Hematopoietic multipotent progenitor cell treated with erythropoietin and hydrocortisone succinate and interleukin-3 and kit ligand, for 15 days (in vitro differentiated cells): ENCODE data around the gene TRIM24.

Experiments used
- DNase-seq: peaks from one replicate; pipeline ENCODE4 v3.0.0-alpha.2; 2015; ENCODE audit warnings: low spot score

The TRIM24 gene

DNA sequence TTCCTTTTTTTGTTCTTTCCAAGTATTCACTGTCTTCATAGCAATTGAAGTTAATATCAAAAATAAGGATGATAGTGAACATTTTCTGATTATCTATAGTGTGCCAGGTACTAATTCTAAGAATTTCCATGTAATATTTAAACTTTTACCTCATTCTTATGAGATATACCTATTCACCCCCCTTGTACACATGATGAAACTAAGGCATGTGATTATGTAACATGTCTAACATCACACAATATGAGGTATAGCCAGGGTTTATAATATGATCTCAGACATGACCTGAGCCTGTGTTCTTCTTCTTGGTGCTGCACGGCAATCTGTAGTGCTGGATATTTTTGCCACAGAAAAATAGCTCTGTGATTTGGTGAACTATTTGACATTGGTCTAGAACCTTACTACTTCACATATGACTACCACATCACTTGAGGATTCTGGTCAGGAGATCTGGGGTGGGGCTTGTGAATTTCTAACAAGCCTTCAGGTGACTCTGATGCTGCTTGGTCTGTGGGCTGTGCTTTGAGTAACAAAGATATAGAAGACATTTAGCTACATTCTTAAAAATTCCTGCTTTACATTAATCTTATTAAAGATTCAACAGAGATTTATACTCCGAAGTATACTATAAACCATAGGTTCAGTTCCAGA is 79.1 kb downstream of the TRIM24 start:
- no peak for DNase-seq

DNA sequence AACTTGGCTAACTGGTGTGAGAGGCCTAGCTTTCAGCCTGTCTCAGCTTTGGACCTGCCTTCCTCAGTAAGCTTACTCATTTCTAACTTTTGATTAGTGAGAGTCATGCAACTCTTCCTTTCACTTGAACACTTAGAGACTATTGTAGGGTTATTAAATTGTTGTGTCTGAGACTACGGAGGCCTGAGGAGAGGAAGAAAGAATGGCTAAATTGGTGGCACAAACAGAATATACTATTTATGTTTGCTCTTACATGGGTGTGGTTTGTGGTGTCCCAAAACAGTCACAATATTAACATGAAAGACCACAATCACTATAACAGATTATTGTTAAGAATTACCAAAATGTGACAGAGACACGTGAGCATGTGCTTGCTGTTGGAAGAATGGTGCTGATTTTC is 82.1 kb downstream of the TRIM24 start:
- no peak for DNase-seq

DNA sequence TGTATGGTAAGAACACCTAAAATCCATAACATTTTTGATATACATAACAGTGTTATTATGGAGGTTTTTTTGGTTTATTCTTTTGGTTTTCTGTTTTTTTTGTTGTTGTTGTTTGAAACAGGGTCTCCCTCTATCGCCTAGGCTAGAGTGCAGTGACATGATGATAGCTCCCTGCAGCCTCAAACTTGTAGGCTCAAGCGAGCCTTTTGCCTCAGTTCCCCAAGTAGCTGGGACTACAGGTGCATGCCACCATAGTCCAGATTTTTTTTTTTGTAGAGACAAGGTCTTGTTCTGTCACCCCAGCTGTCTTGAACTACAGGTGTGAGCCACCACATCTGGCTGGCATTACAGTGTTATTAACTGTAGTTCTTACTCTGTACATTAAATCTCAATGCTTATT is 83.7 kb downstream of the TRIM24 start:
- DNase-seq: no peak

DNA sequence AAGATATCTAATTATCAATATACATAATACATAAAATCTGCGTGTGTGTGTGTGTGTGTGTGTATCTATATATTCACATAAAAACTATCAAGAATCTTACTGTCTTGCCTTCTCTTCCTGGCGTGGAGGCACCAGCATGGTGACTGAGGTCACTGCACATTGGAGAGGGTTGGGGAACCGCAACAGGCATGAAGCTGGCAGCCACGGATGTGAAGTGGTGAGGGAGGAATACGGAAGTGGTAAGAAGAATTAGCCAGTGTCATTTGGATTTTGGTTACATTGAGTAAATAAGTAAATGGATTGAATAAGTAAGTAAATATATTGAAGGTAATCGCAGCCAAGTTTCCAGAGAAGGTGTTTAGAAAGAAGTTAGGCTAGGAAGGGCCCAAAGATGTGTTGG is 85.1 kb downstream of the TRIM24 start:
- DNase-seq: no peak

DNA sequence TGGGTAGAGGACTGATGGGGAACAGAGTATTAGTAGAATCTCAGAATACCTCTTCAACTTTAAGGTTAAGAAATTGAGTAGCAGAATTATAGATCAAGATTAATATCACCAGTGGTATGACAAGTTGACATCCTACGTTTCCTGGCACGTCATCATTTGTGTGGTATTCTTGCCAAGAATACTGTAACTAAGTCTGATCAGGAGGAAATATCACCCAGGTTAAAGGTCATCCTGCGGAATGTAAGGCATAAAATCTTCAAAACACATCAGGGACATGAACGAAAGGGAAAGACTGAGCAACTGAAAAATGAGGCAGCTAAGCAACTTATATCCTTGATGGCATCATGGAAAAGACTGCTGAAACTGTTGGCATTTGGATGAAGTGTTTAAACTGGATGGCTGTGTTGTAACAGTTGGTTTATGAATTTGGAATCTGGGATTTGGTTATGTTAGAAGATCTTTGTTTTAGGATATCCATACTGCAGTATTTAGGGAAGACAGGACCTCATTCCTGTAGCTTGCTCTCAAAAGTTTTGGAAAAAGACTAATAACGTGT is 86.1 kb downstream of the TRIM24 start:
- DNase-seq: no peak

DNA sequence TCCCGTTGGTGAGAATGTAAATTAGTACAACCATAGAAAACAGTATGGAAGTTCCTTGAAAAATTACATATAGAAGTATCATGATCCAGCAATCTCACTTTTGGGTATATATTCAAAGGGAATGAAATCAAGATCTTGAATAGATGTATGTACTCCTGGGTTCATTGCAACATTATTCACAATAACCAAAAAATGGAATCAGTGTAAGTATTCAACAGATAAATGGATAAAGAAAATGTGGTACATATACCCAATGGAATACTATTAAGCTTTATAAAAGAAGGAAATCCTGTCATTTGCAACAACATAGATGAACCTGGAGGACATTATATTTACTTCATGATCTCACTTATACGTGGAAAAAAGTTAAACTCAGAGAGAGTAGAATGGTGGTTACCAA is 86.8 kb downstream of the TRIM24 start:
- no peak for DNase-seq

DNA sequence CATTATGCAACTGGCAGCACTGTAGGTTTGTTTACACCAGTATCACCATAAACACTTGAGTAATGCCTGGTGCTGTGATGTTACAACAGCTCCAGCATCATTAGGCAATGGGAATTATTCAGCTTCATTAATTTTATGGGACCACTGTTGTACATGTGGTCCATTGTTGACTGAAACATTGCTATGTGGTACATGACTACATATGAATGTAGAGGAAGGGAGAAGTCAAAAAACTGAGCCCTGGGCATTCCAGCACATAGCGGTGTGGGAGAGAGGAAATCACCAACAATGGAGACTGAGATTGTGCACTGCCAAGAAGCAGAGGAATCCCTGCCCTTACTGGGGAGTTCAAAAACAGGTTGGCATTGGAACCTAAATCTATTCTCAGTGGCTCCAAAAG is 89.0 kb downstream of the TRIM24 start:
- DNase-seq: no peak

DNA sequence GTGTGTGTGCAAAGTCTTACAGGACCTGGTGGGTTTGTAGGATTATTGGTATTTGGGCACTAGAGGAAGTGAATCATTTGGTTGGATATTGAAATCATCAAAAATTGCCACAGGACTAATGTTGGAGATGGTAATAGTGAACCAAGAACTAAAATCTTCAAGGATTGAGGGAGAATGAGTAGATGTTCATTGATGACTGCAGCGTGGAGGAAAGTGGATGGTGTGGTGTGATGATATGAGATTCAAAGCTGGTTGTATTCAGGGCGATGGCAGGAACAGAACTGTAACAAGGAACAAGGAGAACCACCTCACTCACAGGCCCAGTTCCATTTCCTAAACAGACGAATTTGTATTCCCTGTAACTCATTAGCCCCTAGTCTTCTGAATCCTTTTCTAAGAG is 90.3 kb downstream of the TRIM24 start:
- no peak for DNase-seq

DNA sequence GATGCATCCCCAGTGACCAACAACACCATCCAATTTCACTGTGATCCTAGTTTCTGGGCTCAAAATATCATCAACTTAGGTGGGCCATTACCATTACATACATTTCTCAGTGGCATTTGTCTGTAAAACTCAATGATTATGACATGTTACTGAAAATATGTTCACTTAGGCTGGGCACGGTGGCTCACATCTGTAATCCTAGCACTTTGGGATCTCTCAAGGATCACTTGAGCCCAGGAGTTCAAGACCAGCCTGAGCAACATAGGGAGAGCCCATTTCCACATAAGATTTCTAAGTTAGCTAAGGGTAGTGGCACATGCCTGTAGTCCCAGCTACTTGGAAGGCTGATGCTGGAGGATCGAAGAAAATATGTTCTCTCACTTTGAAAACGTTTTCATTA is 91.0 kb downstream of the TRIM24 start:
- DNase-seq: no peak

DNA sequence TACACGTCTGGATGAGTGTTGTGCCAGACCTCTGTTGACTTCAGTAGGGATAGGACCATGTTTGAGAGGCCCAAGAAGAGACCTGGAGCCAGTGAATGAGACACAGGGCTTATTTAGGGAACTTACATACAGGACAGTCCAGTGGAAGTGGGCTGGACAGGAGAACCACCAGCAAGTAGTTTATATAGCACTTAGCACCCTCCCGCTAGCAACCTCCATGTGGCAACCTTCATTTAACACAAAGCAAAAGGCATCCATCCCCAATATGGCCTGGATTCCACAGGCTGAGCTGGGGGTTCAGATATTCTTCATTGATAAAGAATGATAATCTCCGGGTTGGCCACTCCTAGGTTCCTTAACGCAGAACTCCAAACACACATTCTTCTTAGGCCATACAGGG is 93.7 kb downstream of the TRIM24 start:
- DNase-seq: no peak

DNA sequence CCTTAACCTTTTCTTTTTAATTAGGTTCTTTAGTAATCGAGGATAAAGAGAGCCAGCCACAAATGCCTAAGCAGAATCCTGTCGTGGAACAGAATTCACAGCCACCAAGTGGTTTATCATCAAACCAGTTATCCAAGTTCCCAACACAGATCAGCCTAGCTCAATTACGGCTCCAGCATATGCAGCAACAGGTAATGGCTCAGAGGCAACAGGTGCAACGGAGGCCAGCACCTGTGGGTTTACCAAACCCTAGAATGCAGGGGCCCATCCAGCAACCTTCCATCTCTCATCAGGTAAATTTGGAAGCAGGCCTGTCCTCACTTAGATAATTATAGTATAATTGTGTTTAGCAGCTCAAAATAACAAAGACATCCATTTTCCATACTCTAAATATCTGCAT is 94.6 kb downstream of the TRIM24 start:
- DNase-seq: no peak

DNA sequence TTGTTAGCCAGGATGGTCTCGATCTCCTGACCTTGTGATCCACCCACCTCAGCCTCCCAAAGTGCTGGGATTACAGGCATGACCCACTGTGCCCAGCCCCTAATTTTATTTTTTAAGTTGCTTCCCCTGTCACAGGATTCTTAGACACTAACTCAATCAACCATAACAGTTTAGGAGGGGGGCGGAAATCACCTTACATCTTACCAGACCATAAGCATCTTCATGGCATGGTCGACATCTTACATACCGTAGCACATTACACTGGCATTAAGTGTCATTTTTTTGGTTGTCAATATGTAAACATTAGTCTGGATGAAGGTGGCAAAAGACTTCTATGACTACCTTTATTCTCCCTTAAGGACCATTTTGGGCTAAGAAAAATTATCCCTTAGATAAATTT is 95.6 kb downstream of the TRIM24 start:
- DNase-seq: no peak

DNA sequence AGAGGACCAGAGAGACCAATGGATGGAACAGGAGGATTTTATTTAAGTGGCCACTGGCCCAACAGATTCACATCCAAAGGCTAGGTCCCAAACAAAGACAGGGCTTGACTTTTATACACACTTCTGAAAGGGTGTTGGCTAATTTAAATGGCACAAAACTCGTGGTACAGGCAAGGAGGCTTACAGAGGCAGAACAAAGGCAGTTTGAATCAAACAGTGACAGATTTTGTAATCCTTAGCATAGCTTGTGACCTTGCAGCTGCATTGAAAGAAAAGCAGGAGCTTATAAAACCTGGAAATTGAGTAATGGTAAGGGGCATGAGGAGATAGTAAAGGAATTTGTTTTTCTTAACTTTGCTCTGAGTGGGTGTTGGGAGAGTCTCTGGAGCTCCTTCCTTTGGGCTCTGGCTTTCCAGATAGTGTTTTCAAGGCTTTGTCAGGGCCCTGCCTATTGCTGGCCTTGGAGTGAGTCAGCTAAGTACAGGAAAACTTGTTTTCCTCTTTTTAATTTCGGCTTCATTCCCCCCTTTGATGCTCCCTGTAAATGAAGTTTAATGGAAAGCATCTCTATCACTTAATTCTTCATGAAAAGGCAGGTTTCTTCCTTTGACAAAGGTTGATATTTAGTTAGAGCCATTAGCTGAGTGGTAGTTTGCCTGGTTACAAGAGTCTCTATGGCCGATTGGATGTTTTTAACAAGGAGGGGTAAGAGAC is 96.9 kb downstream of the TRIM24 start:
- no peak for DNase-seq

DNA sequence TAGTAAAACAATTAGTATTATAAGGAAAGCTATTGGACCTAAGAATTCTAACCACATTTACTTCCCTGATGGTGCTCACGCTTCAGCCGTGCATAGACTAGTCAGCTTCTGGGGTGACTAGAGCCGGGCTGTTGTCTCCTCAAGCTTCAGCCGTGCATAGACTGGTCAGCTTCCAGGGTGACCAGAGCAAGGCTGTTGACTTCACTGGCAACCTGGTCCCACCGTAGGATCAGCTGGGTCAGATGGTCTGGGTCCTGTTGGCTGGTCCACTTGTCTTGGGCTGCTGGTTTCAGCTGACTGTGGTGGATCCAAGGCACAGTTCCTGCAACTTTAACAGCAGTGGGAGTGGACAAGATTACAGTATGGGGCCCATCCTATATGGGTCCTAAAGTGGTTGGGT is 99.4 kb downstream of the TRIM24 start:
- no peak for DNase-seq

DNA sequence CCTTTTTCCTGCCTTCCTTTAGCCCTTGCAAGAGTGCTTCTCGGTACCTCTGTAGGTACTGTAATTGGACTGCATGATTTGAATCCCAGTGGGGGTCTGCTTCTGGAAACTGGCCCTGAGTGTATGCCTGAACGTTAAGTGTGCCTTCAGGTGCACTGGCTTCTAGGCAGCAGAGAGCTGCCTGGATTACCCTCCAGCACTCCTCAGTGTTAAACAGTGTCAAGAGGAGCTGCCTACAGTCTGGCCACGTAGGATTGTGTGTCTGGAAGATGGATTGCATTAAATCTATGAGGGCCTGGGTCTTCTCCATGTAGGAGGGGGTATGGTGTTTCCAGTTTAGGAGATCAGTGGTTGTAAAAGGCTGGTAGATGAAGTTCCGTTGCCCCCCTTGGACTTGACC is 103.7 kb downstream of the TRIM24 start:
- DNase-seq: no peak

DNA sequence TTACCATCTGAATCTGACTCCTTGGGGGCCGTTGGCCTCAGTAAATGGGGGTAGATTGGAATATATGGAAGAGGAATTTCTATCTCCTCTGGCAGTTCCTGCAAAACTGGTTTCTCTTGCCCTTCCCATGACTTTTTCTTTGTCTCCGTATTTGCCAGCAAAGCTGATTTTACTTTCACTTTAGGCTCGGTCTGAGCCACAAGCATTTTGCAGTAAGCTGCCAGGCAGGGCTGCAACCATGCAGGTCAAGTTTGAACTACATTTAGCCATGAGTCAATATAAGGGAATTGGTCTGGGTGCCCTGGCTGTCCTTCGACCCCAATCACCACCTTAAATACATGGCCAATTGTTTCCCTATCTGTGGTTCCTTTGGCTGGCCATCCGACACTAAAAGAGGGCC is 104.3 kb downstream of the TRIM24 start:
- DNase-seq: no peak

DNA sequence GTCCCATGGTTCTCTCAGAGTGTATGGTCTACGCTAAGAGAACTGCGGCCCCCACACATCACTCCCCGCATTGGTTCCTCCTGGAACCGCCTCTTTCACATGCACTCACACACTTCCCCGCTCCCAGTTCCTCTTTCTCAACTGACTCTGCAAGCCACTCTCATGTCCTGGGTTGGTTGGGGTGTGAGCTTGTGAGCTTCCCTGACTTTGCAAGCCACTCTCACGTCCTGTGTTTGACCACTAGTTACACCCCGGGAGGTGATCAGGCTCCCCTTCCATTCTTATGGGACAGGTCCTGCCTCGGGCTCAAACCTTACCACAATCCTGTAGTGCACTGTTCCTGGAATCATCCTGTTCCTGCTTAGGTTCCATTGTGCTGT is 105.0 kb downstream of the TRIM24 start:
- no peak for DNase-seq

DNA sequence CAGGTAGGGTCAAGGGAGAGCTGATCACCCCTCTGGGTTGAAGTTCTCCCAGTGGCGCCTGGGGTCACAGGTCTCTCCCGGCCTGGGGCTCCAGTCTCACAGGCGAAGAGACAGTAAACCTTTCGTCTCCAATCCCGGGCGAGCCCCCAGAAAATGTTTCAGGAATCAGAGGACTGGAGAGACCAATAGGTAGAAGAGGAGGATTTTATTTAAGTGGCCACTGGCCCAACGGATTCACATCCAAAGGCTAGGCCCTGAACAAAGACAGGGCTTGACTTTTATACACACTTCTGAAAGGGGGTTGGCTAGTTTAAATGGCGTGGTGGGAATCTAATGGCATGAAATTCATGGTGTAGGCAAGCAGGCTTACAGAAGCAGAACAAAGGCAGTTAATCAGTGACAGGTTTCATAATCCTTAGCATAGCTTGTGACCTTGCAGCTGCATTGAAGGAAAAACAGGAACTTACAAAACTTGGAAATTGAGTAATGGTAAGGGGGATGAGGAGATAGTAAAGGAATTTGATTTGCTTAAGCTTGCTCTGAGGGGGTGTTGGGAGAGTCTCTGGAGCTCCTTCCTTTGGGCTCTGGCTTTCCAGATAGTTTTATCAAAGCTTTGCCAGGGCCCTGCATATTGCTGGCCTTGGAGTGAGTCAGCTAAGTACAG is 105.5 kb downstream of the TRIM24 start:
- DNase-seq: no peak

DNA sequence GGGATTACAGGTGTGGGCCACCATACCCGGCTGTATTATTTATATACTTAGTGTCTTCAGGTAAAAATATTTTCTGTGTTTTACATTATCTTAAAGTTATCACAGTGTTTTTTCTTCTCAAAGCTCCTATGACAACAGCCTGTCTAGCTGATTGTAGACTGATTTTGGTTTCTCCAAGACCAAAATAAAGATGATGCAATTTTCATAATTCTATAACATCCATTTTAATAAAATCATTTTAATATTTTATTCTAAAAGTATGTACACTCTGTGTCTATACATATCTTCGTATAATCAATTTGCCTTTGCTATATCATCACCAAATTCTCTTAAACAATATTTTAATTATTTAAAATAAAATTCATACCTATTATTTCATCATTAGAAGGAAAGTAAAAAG is 108.6 kb downstream of the TRIM24 start:
- no peak for DNase-seq

DNA sequence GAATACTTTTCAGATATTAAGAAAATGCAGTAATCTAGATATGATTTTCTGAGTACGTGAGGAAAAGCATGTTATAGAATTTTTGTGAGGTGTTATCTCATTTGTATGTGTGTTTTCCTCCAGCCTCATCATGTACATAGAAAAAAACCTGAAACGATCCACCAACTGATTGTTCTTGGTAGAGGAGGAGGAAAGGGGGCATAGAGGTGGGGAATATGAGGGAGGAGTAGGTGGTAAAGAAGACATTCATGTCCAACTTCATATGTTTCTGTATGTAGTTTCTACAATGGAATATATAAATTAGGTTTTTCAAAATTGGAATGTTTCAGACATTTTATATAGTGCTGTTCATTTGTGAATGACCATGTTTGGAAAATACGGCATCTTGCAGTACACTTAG is 109.4 kb downstream of the TRIM24 start:
- DNase-seq: no peak

DNA sequence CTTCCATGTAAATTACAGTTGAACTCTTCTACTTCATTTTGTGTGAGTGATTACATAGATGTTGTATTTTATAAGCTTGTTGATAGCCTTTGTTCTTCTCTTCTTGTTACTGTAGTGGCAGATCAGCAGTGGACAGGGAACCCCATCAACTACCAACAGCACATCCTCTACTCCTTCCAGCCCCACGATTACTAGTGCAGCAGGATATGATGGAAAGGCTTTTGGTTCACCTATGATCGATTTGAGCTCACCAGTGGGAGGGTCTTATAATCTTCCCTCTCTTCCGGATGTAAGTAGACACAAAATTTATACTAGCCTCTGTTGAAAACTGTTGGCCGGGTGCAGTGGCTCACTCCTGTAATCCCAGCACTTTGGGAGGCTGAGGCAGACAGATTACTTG is 110.7 kb downstream of the TRIM24 start:
- DNase-seq: no peak

DNA sequence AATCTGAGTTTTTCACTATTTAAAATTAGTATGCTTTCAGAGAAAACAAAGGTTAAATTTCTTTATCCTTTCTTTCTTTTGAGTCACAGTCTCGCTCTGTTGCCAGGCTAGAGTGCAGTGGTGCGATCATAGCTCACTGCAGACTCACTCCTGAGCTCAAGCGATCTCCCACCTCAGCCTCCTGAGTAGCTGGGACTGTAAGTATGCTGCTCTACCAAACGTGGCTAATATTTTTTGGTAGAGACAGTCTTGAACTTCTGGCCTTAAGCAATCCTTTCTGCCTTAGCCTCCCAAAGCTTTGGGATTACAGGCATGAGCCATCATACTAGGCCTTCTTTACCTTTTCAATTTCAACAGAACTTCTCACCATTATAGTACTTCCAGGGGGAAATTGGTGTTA is 113.7 kb downstream of the TRIM24 start:
- no peak for DNase-seq

DNA sequence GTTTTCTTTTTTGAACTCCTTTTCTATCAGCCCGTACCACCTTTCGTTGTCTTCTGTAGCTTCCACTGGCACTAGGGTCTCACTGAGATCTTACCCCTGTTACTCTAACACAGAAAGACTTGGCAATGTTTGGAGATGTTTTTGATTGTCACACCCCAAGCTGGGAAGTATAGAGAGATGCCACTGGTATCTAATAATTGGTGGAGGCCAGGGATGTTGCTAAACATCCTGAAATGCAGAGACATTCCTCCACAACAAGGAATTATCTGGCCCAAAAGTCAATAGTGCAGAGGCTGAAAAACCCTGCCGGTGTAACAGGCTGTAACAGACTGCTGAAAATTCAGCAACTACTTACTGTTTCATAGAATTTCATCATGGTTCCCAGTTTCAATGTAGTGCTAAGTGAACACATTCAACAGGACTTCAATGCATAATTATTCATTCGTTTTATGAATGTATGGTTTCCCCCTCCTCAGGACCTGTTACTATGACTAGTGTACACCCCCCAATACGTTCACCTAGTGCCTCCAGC is 115.9 kb downstream of the TRIM24 start:
- no peak for DNase-seq
